ENCODE data around the gene DMD.

- TF ChIP-seq CTCF (IDR thresholded peaks at IDR 0.05), result no peak
- TF ChIP-seq POLR2A (IDR thresholded peaks at IDR 0.05), result no peak
Observed at GRCh38 chrX:33134164-33134563, 77.2 kb downstream of the DMD start.

Data from sigmoid colon (tissue), 3 donors.